Measurements from ENCODE around the gene STK17B.

- TF ChIP-seq POLR2A (IDR thresholded peaks at IDR 0.05; ENCODE audit: low read depth, low read length), result no peak
- no peak for TF ChIP-seq TAF1 (IDR thresholded peaks at IDR 0.05; ENCODE audit: low read depth, low read length)
Measured at GRCh38 chr2:196177124-196177523, 5.7 kb upstream of the STK17B start.
